PFSK-1 (cell line): ENCODE data around the gene DNAAF5.

ENCODE experiments used
- FOXP2 ChIP-seq: optimal IDR thresholded peaks from 2 replicates; pipeline ENCODE3; 2011; ENCODE audit warnings: borderline replicate concordance, control low read depth, inconsistent platforms; ENCODE audit not compliant: insufficient read depth; ENCODE audit errors: extremely low read length, extremely low read depth
- POLR2AphosphoS5 ChIP-seq: IDR thresholded peaks from 2 replicates; pipeline ENCODE4 v1.6.1; 2012; ENCODE audit warnings: low read depth, mild to moderate bottlenecking, control low read depth, low read length, moderate library complexity
- REST ChIP-seq, 2 experiments: IDR thresholded peaks; 2 replicates each; pipeline versions ENCODE4 v1.6.1 to v1.8.0; 2011 to 2012; ENCODE audit warnings: low read depth in 2 of 2, low read length in 2 of 2, control low read depth in 1 of 2, inconsistent platforms in 1 of 2, mild to moderate bottlenecking in 1 of 2, moderate library complexity in 1 of 2; ENCODE audit not compliant: insufficient read depth in 1 of 2
- SIN3A ChIP-seq: IDR thresholded peaks from 2 replicates; pipeline ENCODE4 v1.6.1; 2012; ENCODE audit warnings: mild to moderate bottlenecking, low read length, moderate library complexity, borderline replicate concordance; ENCODE audit not compliant: insufficient read depth
- TAF1 ChIP-seq: IDR thresholded peaks from 2 replicates; pipeline ENCODE4 v1.6.1; 2012; ENCODE audit warnings: low read length, control low read depth, borderline replicate concordance; ENCODE audit not compliant: insufficient read depth

GRCh38 chr7:780516-780915 lies 54.0 kb downstream of the DNAAF5 start:
- TF ChIP-seq REST (IDR thresholded peaks at IDR 0.05; ENCODE audit: insufficient read depth in 1 of 2, low read depth in 2 of 2, low read length in 2 of 2) (no peak), POLR2AphosphoS5 (no peak), TAF1 (no peak), SIN3A (no peak), FOXP2 (no peak)
